Vagina (tissue), 2 donors: ENCODE measurements around the gene CCM2. TPM values are rescaled to one million over a fixed set of nuclear protein-coding genes. Genes with fewer than 3 reads are reported as not detected.

Source experiments
- DNase-seq, 2 donors: peaks; one replicate each; pipeline ENCODE4 v3.0.0-alpha.2; 2017; ENCODE audit errors: extremely low spot score in 2 of 2
- H3K27ac ChIP-seq: fragments of 200-600 bp; sonication (generic); one replicate; pipeline ENCODE4 v1.5.1; 2019
- H3K27me3 ChIP-seq: fragments of 200-600 bp; sonication (generic); one replicate; pipeline ENCODE4 v1.5.1; 2019
- H3K36me3 ChIP-seq, 2 donors: fragments of 200-600 bp; sonication (generic); one replicate each; pipeline ENCODE4 v1.5.1; 2017 to 2019
- H3K4me1 ChIP-seq: fragments of 200-600 bp; sonication (generic); one replicate; pipeline ENCODE4 v1.5.1; 2019
- H3K4me3 ChIP-seq, 2 donors: fragments of 200-600 bp; sonication (generic); 1 replicate in 1 of 2; 2 replicates in 1 of 2; pipeline ENCODE4 v1.5.1; 2016 to 2019
- H3K9me3 ChIP-seq: fragments of 200-600 bp; sonication (generic); one replicate; pipeline ENCODE4 v1.5.1; 2019
- CTCF ChIP-seq, 3 experiments: fragments of 450-650 bp in 2 of 3; fragments of 200-600 bp in 1 of 3; sonication (generic) in 1 of 3; IDR thresholded peaks; one replicate each; pipeline ENCODE4 v1.5.1; 2017 to 2019; ENCODE audit warnings: antibody characterized with exemption in 3 of 3, mild to moderate bottlenecking in 2 of 3, moderate library complexity in 2 of 3
- POLR2A ChIP-seq, 2 donors: fragments of 450-650 bp; IDR thresholded peaks; one replicate each; pipeline ENCODE4 v1.6.1; 2017; ENCODE audit warnings: antibody characterized with exemption in 2 of 2, mild to moderate bottlenecking in 2 of 2, moderate library complexity in 2 of 2
- POLR2AphosphoS5 ChIP-seq, 2 donors: sonication (generic); formaldehyde crosslinking; IDR thresholded peaks; one replicate each; pipeline ENCODE4 v1.9.0; 2017; ENCODE audit warnings: antibody characterized with exemption in 2 of 2, mild to moderate bottlenecking in 2 of 2, low read depth in 1 of 2; ENCODE audit not compliant: insufficient read depth in 1 of 2
- intact Hi-C: fragments of 100-400 bp; cut with DNase I; formaldehyde crosslinking; loops from one replicate; pipeline ENCODE4 v1.15.1; 2023
- total RNA-seq: library from RNA; depleted of rRNA; stranded (reverse); fragments of >200 nt; gene quantifications from one replicate; pipeline ENCODE4 v1.2.3, GENCODE V29; 2016

Gene CCM2
- total RNA-seq, 1 donor from 2014 or later: 44.2 TPM

DNA sequence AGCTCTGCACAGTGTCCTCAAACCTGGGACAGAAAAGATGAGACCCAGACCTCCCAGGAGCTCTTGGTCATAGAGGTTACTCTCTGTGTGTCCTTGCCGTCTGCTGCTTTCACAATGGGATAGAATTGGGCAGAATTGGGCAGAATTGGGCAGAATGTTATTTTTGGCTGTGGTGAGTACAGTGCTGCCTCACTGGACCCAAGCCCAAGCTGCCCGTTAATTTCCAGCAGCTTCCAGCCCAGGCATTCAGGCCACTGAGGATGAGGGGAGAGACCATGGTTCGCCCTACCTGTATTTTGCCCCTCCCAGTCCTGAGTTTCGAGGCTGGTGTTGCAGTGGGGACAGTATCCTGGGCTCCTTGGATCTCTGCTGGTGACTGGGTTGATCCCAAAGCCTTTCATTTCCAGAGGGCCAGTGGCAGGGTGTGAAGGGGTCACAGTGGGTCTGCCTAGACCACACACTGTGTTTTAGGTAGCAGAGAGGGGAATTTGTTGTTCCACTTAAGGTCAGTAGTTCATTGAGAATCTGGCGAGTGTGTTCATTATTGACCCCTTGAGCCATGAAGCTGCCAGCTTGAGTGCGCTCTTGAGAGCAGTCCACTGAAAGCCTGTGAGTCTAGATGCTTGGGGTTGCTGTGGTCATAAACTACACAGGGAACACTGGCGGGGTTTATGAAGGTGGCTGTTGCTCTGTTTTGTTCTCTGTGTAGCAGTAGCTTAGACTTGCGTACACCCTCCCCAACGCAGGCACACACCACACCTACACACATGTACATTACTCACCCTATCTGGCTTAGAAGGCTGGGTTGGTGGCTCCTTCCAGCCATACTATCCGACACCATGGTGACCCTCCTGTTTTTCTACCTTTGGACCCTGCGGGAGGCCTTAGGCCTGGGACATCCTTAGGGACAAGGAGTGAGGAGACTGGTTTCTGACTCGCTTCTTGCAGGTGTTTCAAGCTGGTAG is 65.3 kb downstream of the CCM2 start:
- intact Hi-C loops: no loop called here
- H3K27me3 ChIP-seq: no peaks in the 10 kb centered on the region
- H3K4me1 ChIP-seq: no peaks in the 10 kb centered on the region
- no peak for DNase-seq
- peaks cover 0 to 34% of the 10 kb centered on the region in 2 donors for H3K36me3 ChIP-seq
- H3K9me3 ChIP-seq: no peaks in the 10 kb centered on the region
- H3K27ac ChIP-seq: no peak overlapping the region
- no peak overlapping the region for H3K4me3 ChIP-seq
- TF ChIP-seq POLR2A (IDR thresholded peaks at IDR 0.05): no peak
- no peak for TF ChIP-seq POLR2AphosphoS5 (IDR thresholded peaks at IDR 0.05; ENCODE audit: insufficient read depth in 1 of 2, low read depth in 1 of 2)
- TF ChIP-seq CTCF (IDR thresholded peaks at IDR 0.05): no peak

DNA sequence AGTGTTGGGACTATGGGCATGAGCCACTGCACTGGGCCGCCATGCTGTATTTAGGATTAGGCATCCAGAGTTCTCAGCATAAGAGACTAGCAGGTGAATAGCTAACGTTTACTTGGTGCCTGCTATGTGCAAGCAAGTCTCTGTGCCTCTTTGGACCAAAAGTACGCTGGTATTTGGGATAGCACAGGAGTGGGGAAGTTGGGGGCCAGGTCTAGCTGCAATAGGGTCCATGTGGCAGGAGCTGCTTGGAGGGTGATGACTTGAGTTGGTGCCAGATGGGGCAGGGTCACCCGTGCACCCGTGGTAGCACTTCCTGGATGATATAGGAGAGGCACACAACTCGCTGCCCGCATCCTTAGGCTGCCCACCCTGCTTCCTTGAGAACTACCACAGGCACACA is 66.4 kb downstream of the CCM2 start:
- DNase-seq: no peak
- H3K4me3 ChIP-seq: no peak overlapping the region
- H3K9me3 ChIP-seq: no peaks in the 10 kb centered on the region
- no peaks in the 10 kb centered on the region for H3K27me3 ChIP-seq
- H3K27ac ChIP-seq: no peak overlapping the region
- peaks cover 0 to 41% of the 10 kb centered on the region in 2 donors for H3K36me3 ChIP-seq
- no peaks in the 10 kb centered on the region for H3K4me1 ChIP-seq
- intact Hi-C loops: no loop called here
- no peak for TF ChIP-seq POLR2A (IDR thresholded peaks at IDR 0.05)
- TF ChIP-seq CTCF (IDR thresholded peaks at IDR 0.05): no peak
- no peak for TF ChIP-seq POLR2AphosphoS5 (IDR thresholded peaks at IDR 0.05; ENCODE audit: insufficient read depth in 1 of 2, low read depth in 1 of 2)

GRCh38 chr7:45067582-45067981 is 67.6 kb downstream of the CCM2 start:
- Histone ChIP-seq H3K4me1 (no peaks in the 10 kb centered on the region), H3K9me3 (no peaks in the 10 kb centered on the region), H3K4me3 (no peak overlapping the region), H3K27me3 (no peaks in the 10 kb centered on the region), H3K27ac (no peak overlapping the region), H3K36me3 (peaks cover 0 to 46% of the 10 kb centered on the region in 2 donors)
- intact Hi-C loops: no loop called here
- TF ChIP-seq POLR2A (IDR thresholded peaks at IDR 0.05) (no peak), POLR2AphosphoS5 (IDR thresholded peaks at IDR 0.05; ENCODE audit: insufficient read depth in 1 of 2, low read depth in 1 of 2) (no peak), CTCF (IDR thresholded peaks at IDR 0.05) (no peak)
- DNase-seq: no peak

- Histone ChIP-seq H3K9me3 (no peaks in the 10 kb centered on the region), H3K27me3 (no peaks in the 10 kb centered on the region), H3K4me1 (no peaks in the 10 kb centered on the region), H3K27ac (no peak overlapping the region), H3K4me3 (no peak overlapping the region), H3K36me3 (peaks cover 0 to 55% of the 10 kb centered on the region in 2 donors)
- TF ChIP-seq POLR2A (IDR thresholded peaks at IDR 0.05) (no peak), POLR2AphosphoS5 (IDR thresholded peaks at IDR 0.05; ENCODE audit: insufficient read depth in 1 of 2, low read depth in 1 of 2) (no peak), CTCF (IDR thresholded peaks at IDR 0.05) (no peak)
- intact Hi-C loops: no loop called here
- DNase-seq: no peak
Measured at GRCh38 chr7:45068236-45069023, 68.4 kb downstream of the CCM2 start.
